Skeletal muscle tissue (tissue), 4 donors: ENCODE results near the gene PKM. TPM values are rescaled to one million over a fixed set of nuclear protein-coding genes. Genes with fewer than 3 reads are reported as not detected.

Source experiments
- H3K27ac ChIP-seq: one replicate; pipeline ENCODE4 v1.7.0; 2013; ENCODE audit warnings: mild to moderate bottlenecking, low read depth, low read length, inconsistent platforms
- H3K27me3 ChIP-seq, 3 donors: one replicate each; pipeline ENCODE4 v1.7.0; 2013; ENCODE audit warnings: low read length in 3 of 3; ENCODE audit not compliant: control insufficient read depth in 3 of 3, insufficient read depth in 3 of 3
- H3K36me3 ChIP-seq, 3 donors: one replicate each; pipeline ENCODE4 v1.7.0; 2013; ENCODE audit warnings: low read length in 3 of 3; ENCODE audit not compliant: control insufficient read depth in 3 of 3, insufficient read depth in 3 of 3
- H3K4me1 ChIP-seq, 3 donors: one replicate each; pipeline ENCODE4 v1.7.0; 2013; ENCODE audit warnings: low read length in 3 of 3, mild to moderate bottlenecking in 3 of 3; ENCODE audit not compliant: control insufficient read depth in 3 of 3, insufficient read depth in 3 of 3
- H3K4me3 ChIP-seq, 3 donors: one replicate each; pipeline ENCODE4 v1.7.0; 2013; ENCODE audit warnings: low read length in 3 of 3
- H3K9ac ChIP-seq, 3 donors: one replicate each; pipeline ENCODE4 v1.7.0; 2013; ENCODE audit warnings: low read length in 3 of 3, mild to moderate bottlenecking in 3 of 3, moderate library complexity in 2 of 3, low read depth in 1 of 3
- H3K9me3 ChIP-seq, 3 donors: one replicate each; pipeline ENCODE4 v1.7.0; 2013; ENCODE audit warnings: low read length in 3 of 3; ENCODE audit not compliant: control insufficient read depth in 3 of 3
- total RNA-seq: library from RNA; depleted of rRNA; stranded (reverse); fragments of >200 nt; gene quantifications from one replicate; pipeline ENCODE4 v1.2.3, GENCODE V29; 2014
- donor health status: Osteomylitis.

The PKM gene
- total RNA-seq, 1 donor from 2014 or later, result 769 TPM

DNA sequence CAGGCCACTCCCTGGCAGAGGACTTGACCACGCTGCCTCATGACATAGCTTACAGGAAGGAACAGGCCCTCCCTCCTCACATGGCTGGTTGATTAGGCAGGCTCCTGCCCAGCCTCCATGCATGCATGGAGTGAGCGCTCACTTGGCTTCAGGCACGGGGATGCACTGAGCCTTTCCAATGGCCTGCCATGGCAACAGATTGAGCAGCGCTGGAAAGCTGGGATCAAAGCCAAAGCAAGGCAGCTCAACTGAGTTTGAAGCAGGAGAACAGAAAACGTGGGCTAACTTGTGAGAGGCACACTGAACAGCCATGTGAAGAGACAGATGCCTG is 27.5 kb downstream of the PKM start:
- H3K4me1 ChIP-seq, result peaks cover 63 to 89% (median 66%) of the 10 kb centered on the region in 3 donors
- H3K36me3 ChIP-seq, result peaks cover 83 to 88% (median 84%) of the 10 kb centered on the region in 3 donors
- peak overlapping the region; percentile 87 for H3K27ac ChIP-seq
- no peak overlapping the region for H3K4me3 ChIP-seq
- H3K27me3 ChIP-seq, result no peaks in the 10 kb centered on the region
- peak overlapping the region in 2 of 3 donors; percentile 45 to 83 for H3K9ac ChIP-seq
- H3K9me3 ChIP-seq, result no peaks in the 10 kb centered on the region

DNA sequence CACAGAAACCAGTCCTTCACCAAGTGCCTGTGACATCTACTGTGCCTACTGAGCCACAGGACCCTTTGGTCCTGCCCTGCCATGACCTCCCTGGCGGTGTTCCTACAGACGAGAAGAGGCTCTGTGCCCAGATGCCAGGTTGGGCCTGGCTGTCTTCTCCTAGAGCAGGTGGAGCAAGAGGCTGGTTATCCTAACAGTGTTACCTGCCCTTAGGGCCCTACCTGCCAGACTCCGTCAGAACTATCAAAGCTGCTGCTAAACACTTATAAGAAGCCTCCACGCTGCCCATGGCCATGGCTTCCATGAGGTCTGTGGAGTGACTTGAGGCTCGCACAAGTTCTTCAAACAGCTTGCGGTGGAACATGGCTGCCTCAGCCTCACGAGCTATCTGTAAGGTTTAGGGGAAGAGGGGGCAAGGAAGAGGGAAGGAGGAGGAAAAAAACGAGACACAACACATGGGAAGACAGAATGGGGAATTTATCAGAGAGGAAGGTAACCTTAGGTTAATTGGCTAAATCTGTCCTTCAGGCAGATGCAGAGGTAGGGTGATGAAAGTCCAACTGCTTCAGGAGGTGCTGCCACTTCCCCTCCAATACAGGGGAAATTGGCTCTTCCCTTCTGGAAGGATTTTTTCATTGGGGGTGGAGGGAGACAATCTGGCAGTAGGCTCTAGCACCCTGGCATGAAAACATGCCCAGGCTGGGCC is 28.0 kb downstream of the PKM start:
- Histone ChIP-seq H3K4me1 (peaks cover 64 to 93% (median 67%) of the 10 kb centered on the region in 3 donors), H3K9me3 (no peaks in the 10 kb centered on the region), H3K27ac (peak overlapping the region; percentile 87), H3K9ac (peak overlapping the region in 2 of 3 donors; percentile 45 to 83), H3K4me3 (peak overlapping the region in 1 of 3 donors; percentile 24), H3K36me3 (peaks cover 78 to 85% (median 79%) of the 10 kb centered on the region in 3 donors), H3K27me3 (no peaks in the 10 kb centered on the region)

DNA sequence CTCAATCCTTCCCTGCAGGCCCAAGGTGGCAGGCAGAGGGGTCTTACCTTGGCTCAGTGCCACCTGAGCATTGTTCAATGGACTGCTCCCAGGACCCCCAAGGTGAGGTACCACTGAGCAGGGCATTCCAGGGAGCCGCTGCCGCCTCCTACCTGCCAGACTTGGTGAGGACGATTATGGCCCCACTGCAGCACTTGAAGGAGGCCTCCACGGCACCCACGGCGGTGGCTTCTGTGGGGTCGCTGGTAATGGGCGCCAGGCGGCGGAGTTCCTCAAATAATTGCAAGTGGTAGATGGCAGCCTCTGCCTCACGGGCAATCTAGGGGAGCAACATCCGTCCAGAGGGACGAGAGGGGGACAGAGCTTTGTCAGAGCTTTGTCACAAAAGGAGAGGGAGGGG is 28.7 kb downstream of the PKM start:
- Histone ChIP-seq H3K9ac (peak overlapping the region; percentile 45 to 83 (median 59)), H3K9me3 (no peaks in the 10 kb centered on the region), H3K4me3 (peak overlapping the region in 2 of 3 donors; percentile 19 to 35), H3K36me3 (peaks cover 71 to 78% (median 73%) of the 10 kb centered on the region in 3 donors), H3K27ac (peak overlapping the region; percentile 87), H3K4me1 (peaks cover 63 to 90% (median 65%) of the 10 kb centered on the region in 3 donors), H3K27me3 (no peaks in the 10 kb centered on the region)

DNA sequence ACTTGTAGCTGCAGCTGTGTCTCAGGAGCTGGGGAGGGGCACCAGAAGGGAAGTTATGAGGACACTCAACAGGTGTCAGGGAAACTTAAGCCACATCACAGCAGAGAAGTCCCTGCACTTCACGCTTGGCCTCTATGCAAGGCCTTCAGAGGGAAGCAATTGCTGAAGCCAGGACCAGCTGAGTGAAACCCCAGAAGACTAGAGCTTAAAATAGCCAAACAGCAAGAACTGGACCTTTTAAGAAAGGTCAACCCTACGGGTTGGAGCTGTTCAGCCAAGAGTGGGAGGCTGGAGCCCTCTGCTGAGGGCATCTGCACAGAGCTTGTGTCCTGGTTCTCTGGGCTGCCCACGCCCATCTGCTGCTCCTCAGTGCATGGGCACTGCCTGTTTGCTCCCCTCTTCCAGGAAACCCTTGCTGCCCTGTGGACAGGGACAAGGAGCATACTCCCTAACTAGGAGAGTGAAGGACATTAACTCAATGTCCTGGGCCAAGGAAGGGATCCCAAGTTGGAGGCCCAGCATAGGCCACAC is 29.5 kb downstream of the PKM start:
- Histone ChIP-seq H3K36me3 (peaks cover 63 to 70% (median 64%) of the 10 kb centered on the region in 3 donors), H3K4me1 (peaks cover 61 to 88% (median 65%) of the 10 kb centered on the region in 3 donors), H3K4me3 (peak overlapping the region in 2 of 3 donors; percentile 28 to 49)

DNA sequence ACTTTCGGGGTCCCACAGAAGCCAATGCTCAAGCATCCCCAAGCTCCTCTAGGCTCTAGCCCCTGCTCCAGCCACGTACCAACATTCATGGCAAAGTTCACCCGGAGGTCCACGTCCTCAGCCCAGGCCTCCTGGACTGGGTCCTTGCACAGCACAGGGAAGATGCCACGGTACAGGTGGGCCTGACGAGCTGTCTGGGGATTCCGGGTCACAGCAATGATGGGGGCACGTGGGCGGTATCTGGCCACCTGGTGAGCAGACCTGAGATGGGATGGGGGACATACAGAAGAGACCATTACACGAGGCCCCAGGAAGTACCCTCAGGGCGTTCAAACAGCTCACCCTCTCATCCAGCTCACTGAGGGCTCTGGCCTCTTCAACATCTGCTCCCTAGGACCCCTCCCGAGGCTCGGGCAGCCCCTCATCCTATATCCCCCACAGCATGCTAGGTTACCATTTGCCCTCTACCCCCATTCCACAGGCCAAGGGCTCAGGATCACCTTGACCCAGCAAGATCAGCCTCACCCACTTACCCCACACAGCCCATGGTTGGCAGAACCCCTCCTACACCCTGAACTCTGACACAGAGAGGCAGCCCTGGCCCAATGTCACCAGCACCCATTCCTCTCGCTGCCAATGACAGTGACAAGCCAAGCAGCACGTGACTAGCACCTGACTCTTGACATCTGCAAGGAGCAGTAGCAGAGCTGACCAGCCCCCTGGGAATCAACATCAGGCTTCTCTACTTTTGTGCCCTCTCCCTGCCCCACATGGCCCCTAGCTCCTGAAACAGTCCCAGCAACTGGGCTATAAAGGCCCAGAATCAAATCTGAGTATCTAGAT is 30.4 kb downstream of the PKM start:
- H3K4me1 ChIP-seq, result peaks cover 59 to 83% (median 59%) of the 10 kb centered on the region in 3 donors
- H3K36me3 ChIP-seq, result peaks cover 55 to 62% (median 56%) of the 10 kb centered on the region in 3 donors
- H3K27ac ChIP-seq, result peak overlapping the region; percentile 87
- H3K27me3 ChIP-seq, result peaks cover 0 to 4% (median 3%) of the 10 kb centered on the region in 3 donors
- H3K9ac ChIP-seq, result peak overlapping the region; percentile 25 to 83 (median 39)
- H3K9me3 ChIP-seq, result no peaks in the 10 kb centered on the region
- H3K4me3 ChIP-seq, result peak overlapping the region in 2 of 3 donors; percentile 22 to 41

More for the DNA sequence above, 29.5 kb downstream of the PKM start:
- Histone ChIP-seq H3K9me3 (no peaks in the 10 kb centered on the region), H3K9ac (peak overlapping the region; percentile 39 to 83 (median 71)), H3K27me3 (peaks cover 0 to 4% (median 3%) of the 10 kb centered on the region in 3 donors), H3K27ac (peak overlapping the region; percentile 87)

DNA sequence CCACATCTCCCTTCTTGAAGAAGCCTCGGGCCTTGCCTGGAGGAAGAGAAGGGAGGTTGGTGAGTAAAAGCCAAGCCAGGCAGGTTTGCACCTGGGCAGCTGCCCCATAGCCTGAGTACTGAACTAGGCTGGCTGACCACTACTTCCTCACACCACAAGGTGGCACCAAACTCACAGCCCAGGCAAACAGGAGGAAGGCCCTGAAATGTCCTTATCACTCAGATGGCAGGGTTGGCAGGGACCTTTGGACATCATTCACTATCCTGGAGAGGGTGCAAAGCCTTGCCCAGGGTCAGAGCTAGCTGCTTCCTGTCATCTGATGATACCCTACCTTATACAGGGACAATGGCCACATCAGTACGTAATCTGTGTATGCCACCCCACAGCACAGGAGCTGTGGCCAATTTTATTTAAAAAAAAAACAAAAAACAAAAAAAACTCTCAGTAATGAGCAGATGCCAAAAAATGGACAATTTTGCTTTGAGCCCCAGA is 31.2 kb downstream of the PKM start:
- Histone ChIP-seq H3K36me3 (peaks cover 46 to 53% (median 47%) of the 10 kb centered on the region in 3 donors), H3K4me1 (peaks cover 57 to 76% (median 57%) of the 10 kb centered on the region in 3 donors), H3K27ac (peak overlapping the region; percentile 87), H3K4me3 (no peak overlapping the region), H3K27me3 (peaks cover 0 to 4% (median 3%) of the 10 kb centered on the region in 3 donors), H3K9ac (peak overlapping the region in 1 of 3 donors; percentile 39), H3K9me3 (no peaks in the 10 kb centered on the region)

DNA sequence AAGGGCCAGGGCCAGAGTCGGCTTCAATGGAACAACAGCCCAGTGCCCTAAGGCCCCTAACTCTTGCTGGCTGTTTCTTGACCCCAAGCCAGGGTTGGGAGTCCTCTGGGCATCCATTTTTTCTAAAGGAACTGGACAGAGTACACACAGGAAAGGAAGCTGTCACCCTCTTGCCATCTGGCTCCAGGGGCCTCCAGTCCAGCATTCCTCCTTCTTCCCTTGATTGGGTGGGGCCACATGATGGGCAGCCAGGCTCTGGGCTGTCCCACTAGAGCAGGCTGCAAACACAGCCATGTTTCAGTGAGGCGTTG is 31.8 kb downstream of the PKM start:
- H3K9me3 ChIP-seq, result no peaks in the 10 kb centered on the region
- H3K4me1 ChIP-seq, result peaks cover 51 to 70% (median 53%) of the 10 kb centered on the region in 3 donors
- peaks cover 0 to 4% (median 3%) of the 10 kb centered on the region in 3 donors for H3K27me3 ChIP-seq
- peaks cover 40 to 47% (median 42%) of the 10 kb centered on the region in 3 donors for H3K36me3 ChIP-seq
- H3K27ac ChIP-seq, result no peak overlapping the region
- no peak overlapping the region for H3K4me3 ChIP-seq
- no peak overlapping the region for H3K9ac ChIP-seq

DNA sequence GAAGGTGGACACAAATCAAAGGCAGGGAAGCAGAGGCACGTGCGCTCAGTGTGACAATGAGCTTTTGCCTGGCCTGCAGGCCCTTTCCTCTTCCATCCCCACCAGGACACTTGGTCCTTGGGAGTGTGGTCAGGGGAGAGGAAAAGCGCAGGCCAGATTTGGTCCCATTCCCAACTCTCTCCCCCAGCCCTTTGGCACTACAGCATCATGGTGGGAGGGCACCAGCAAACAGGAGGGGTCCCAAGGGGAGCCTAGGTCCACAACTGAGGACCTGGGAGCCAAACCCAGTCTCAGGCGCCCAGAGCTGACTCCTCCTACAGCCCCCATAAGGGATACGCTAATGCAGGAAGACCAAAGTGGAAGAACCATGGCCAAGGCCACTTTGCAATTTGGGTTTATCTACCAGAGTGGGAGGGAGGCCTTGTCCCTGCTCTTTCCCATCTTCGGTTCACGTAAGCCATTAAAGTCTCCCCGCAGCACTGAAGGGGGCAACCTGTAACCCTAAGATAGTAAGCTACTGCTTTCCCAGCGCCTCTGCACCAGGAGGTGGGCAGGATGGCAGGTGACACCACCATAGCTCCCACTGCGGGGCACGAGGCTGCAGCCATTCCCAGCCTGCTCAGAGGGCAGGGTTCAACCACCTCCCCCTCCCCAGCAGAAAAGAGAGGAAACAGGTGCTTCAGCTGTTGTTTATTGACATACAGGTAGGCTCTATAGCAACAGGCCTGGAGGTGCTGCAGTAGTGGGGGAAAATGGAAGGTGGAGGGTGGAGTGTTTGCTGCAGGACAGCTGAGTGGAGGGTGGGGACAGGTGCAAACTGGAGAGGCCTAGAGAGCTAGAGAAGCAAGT is 32.4 kb downstream of the PKM start:
- Histone ChIP-seq H3K36me3 (peaks cover 34 to 45% (median 39%) of the 10 kb centered on the region in 3 donors), H3K4me1 (peaks cover 45 to 65% (median 47%) of the 10 kb centered on the region in 3 donors), H3K4me3 (peak overlapping the region in 1 of 3 donors; percentile 13)

More for the DNA sequence above, 32.4 kb downstream of the PKM start:
- Histone ChIP-seq H3K27me3 (peaks cover 0 to 4% (median 3%) of the 10 kb centered on the region in 3 donors), H3K9me3 (no peaks in the 10 kb centered on the region), H3K27ac (no peak overlapping the region), H3K9ac (no peak overlapping the region)
